K562 (cell line): ENCODE measurements around the gene ASB10. TPM values are rescaled to one million over a fixed set of nuclear protein-coding genes. Genes with fewer than 3 reads are reported as not detected.

ENCODE experiments used
- ATAC-seq: fragments of 200-7000 bp; cut with Tn5 transposase; 3 replicates; pipeline ENCODE4 v1.9.1; 2020; ENCODE audit warnings: moderate library complexity
- BruUV-seq: library from RNA; stranded (reverse); fragments of 400-500 nt; replicated peaks from 2 replicates; lab custom pipeline; 2021; lab: Mats Ljungman, UMichigan
- CTCF ChIA-PET: fragments of 300-600 bp; formaldehyde crosslinking; extraction: SDS; loops from one replicate; lab custom pipeline; 2021; ENCODE audit warnings: low intra/inter-chr PET ratio; lab: Yijun Ruan, JAX
- POLR2A ChIA-PET: fragments of 300-600, 350-650 bp; sonication (Branson Sonifier 250); formaldehyde crosslinking; extraction: SDS; loops from one replicate; lab custom pipeline; 2021; ENCODE audit warnings: antibody characterized with exemption, inconsistent platforms; lab: Yijun Ruan, JAX
- DNase-seq, 4 experiments: peaks; one replicate each; pipeline versions ENCODE4 v3.0.0 to v3.0.0-alpha.2; 2011 to 2018; ENCODE audit warnings: low spot score in 3 of 4, mixed read lengths in 3 of 4; ENCODE audit errors: extremely low read depth in 1 of 4
- FAIRE-seq: peaks from 2 replicates; lab custom pipeline; 2011; peaks lifted over from hg19 to GRCh38; lab: Jason Lieb, UNC
- H2AFZ ChIP-seq: 2 replicates; pipeline ENCODE4 v1.6.0; 2011; ENCODE audit warnings: low read depth, low read length, control low read depth, inconsistent platforms
- H3K27ac ChIP-seq: fragments of 200-600 bp; 3 replicates; pipeline ENCODE4 v1.8.0; 2011; ENCODE audit warnings: low read depth, mild to moderate bottlenecking, control low read depth, inconsistent platforms, low read length, moderate library complexity, mixed read lengths; ENCODE audit errors: extremely low read depth
- H3K27me3 ChIP-seq, 2 experiments: fragments of 300-600 bp in 1 of 2; 2 replicates in 1 of 2; 3 replicates in 1 of 2; pipeline versions ENCODE4 v1.6.0 to v1.8.0; 2011; ENCODE audit warnings: inconsistent platforms in 2 of 2, low read length in 2 of 2, mild to moderate bottlenecking in 1 of 2, mixed read lengths in 1 of 2, moderate library complexity in 1 of 2; ENCODE audit not compliant: control insufficient read depth in 2 of 2, insufficient read depth in 2 of 2
- H3K36me3 ChIP-seq: fragments of 300-600 bp; 3 replicates; pipeline ENCODE4 v1.8.0; 2011; ENCODE audit warnings: mild to moderate bottlenecking, low read length, inconsistent platforms; ENCODE audit not compliant: control insufficient read depth, insufficient read depth
- H3K4me1 ChIP-seq, 2 experiments: fragments of 200-600 bp in 1 of 2; replicated peaks in 1 of 2; 2 replicates in 1 of 2; 3 replicates in 1 of 2; pipeline versions ENCODE4 v1.5.1 to v1.8.0; 2011; ENCODE audit warnings: inconsistent platforms in 2 of 2, low read length in 2 of 2, mild to moderate bottlenecking in 1 of 2, mixed read lengths in 1 of 2, moderate library complexity in 1 of 2; ENCODE audit not compliant: control insufficient read depth in 2 of 2, insufficient read depth in 2 of 2
- H3K4me2 ChIP-seq: 2 replicates; pipeline ENCODE4 v1.6.1; 2011; ENCODE audit warnings: low read length, control low read depth, inconsistent platforms, mixed read lengths; ENCODE audit not compliant: insufficient read depth
- H3K4me3 ChIP-seq: fragments of 200-600 bp; sonication (generic), shearing (Covaris generic); 2 replicates; pipeline ENCODE4 v1.5.1; 2016; ENCODE audit warnings: control low read depth, inconsistent platforms
- H3K79me2 ChIP-seq: fragments of 200-600 bp; 3 replicates; pipeline ENCODE4 v1.8.0; 2011; ENCODE audit warnings: low read length, inconsistent platforms; ENCODE audit not compliant: control insufficient read depth, insufficient read depth
- H3K9ac ChIP-seq, 2 experiments: 2 replicates each; pipeline versions ENCODE4 v1.6.0 to v1.6.1; 2011; ENCODE audit warnings: low read depth in 2 of 2, low read length in 2 of 2, control low read depth in 1 of 2, inconsistent platforms in 1 of 2, mild to moderate bottlenecking in 1 of 2, mixed read lengths in 1 of 2; ENCODE audit not compliant: insufficient read depth in 1 of 2
- H3K9me1 ChIP-seq: one replicate; pipeline ENCODE4 v1.6.0; 2011; ENCODE audit warnings: inconsistent platforms, mild to moderate bottlenecking, low read length, moderate library complexity; ENCODE audit not compliant: control insufficient read depth, insufficient read depth
- H3K9me3 ChIP-seq: replicated peaks from 2 replicates; pipeline ENCODE4 v1.5.1; 2011; ENCODE audit warnings: low read depth, low read length, inconsistent platforms; ENCODE audit not compliant: control insufficient read depth, insufficient read depth
- H4K20me1 ChIP-seq: replicated peaks from 2 replicates; pipeline ENCODE4 v1.6.1; 2011; ENCODE audit warnings: low read length, inconsistent platforms, mixed read lengths; ENCODE audit not compliant: control insufficient read depth, insufficient read depth
- IFI16 ChIP-seq: fragments of 250-450 bp; sonication (Bioruptor Pico); IDR thresholded peaks from 2 replicates; pipeline ENCODE4 v2.1.2; 2022; ENCODE audit warnings: mild to moderate bottlenecking, inconsistent platforms
- POLR2G ChIP-seq: fragments of 200-400 bp; formaldehyde crosslinking; IDR thresholded peaks from 2 replicates; pipeline ENCODE4 v1.6.1; 2017; ENCODE audit warnings: low read depth, mild to moderate bottlenecking, antibody characterized with exemption, low read length, moderate library complexity
- SMAD1 ChIP-seq: fragments of 150-350 bp; IDR thresholded peaks from 2 replicates; pipeline ENCODE4 v1.6.1; 2014; ENCODE audit warnings: low read length, low read depth; ENCODE audit not compliant: partially characterized antibody
- TCF7 ChIP-seq: sonication (generic); IDR thresholded peaks from 2 replicates; pipeline ENCODE4 v1.6.1; 2016; ENCODE audit warnings: antibody characterized with exemption, borderline replicate concordance
- TOE1 ChIP-seq, 2 experiments: fragments of 450-650 bp in 1 of 2; sonication (generic) in 1 of 2; formaldehyde crosslinking in 1 of 2; IDR thresholded peaks; 2 replicates each; pipeline versions ENCODE4 v1.7.1 to v1.8.0; 2016 to 2022; ENCODE audit warnings: borderline replicate concordance in 2 of 2, mild to moderate bottlenecking in 2 of 2, antibody characterized with exemption in 1 of 2, inconsistent platforms in 1 of 2, low read depth in 1 of 2, missing genetic modification reagents in 1 of 2, moderate library complexity in 1 of 2
- ZNF589 ChIP-seq: fragments of 200-800 bp; sonication (Bioruptor generic); IDR thresholded peaks from 2 replicates; pipeline ENCODE4 v1.6.1; 2016; ENCODE audit warnings: low read depth, missing genetic modification characterization, missing compliant biosample characterization
- ZNF766 ChIP-seq: fragments of 200-800 bp; sonication (Bioruptor generic); conservative IDR thresholded peaks from 2 replicates; pipeline ENCODE4 v1.6.1; 2016; ENCODE audit warnings: missing genetic modification characterization, missing compliant biosample characterization
- WGBS: fragments of 100-300 bp; shearing (Covaris generic); methylation state at CpG from one replicate; pipeline ENCODE4 v1.1.6; 2016; ENCODE audit warnings: low coverage, mixed read lengths; ENCODE audit not compliant: insufficient coverage; ENCODE audit errors: missing lambda C conversion rate; 5-methylcytosine and 5-hydroxymethylcytosine counted together
- in situ Hi-C: fragments of 300-500 bp; cut with MboI; formaldehyde crosslinking; loops from 4 replicates; pipeline ENCODE4 v1.15.0; 2018; ENCODE audit warnings: inconsistent platforms, mixed read lengths
- intact Hi-C: fragments of 100-400 bp; cut with micrococcal nuclease; formaldehyde crosslinking; loops from 2 replicates; pipeline ENCODE4 v1.14.2; 2022
- polyA plus RNA-seq, 8 experiments: library from polyadenylated mRNA; depleted of rRNA in 4 of 8; stranded (reverse) in 5 of 8; unstranded in 3 of 8; fragments of >200 nt; fragmentation: Nextera tagmentation in 2 of 8; fragmentation: Illumina TruSeq in 1 of 8; extraction: Ambion mirVana in 2 of 8; extraction: Trizol in 1 of 8; gene quantifications; 2 replicates each; pipeline versions ENCODE4 v1.2.1 to v1.2.3, GENCODE V29; 2011 to 2014; ENCODE audit warnings: inconsistent platforms in 1 of 8, missing spikeins in 1 of 8
- total RNA-seq, 7 experiments: library from RNA; depleted of rRNA in 6 of 7; stranded (reverse); fragments of >200 nt in 6 of 7; fragmentation: Illumina TruSeq in 2 of 7; extraction: Trizol in 2 of 7; gene quantifications; 2 replicates each; pipeline versions ENCODE4 v1.2.1 to v1.2.3, GENCODE V29; 2011 to 2021; ENCODE audit warnings: low replicate concordance in 1 of 7
- TF ChIP-seq, protein P1 (sequence below): fragments of 450-650 bp; IDR thresholded peaks from 2 replicates; pipeline ENCODE4 v1.7.0; 2016; ENCODE audit warnings: borderline replicate concordance
- TF ChIP-seq, protein P2 (sequence below): fragments of 450-650 bp; formaldehyde crosslinking; IDR thresholded peaks from 2 replicates; pipeline ENCODE4 v1.4.0; 2022; ENCODE audit warnings: missing genetic modification characterization
- TF ChIP-seq, protein P3 (sequence below), 3 experiments: fragments of 200-800 bp in 1 of 3; sonication (Bioruptor generic) in 1 of 3; sonication (generic) in 1 of 3; formaldehyde crosslinking in 1 of 3; IDR thresholded peaks; 2 replicates each; pipeline versions ENCODE4 v1.6.1 to v1.8.0; 2016 to 2022; ENCODE audit warnings: mild to moderate bottlenecking in 2 of 3, missing compliant biosample characterization in 2 of 3, missing genetic modification characterization in 2 of 3, missing genetic modification reagents in 1 of 3

The ASB10 gene
- total and polyA plus RNA-seq, 9 of the 15 experiments (the other 6 are each of a cell fraction or from before 2014, with no cell fraction given) = not detected

DNA sequence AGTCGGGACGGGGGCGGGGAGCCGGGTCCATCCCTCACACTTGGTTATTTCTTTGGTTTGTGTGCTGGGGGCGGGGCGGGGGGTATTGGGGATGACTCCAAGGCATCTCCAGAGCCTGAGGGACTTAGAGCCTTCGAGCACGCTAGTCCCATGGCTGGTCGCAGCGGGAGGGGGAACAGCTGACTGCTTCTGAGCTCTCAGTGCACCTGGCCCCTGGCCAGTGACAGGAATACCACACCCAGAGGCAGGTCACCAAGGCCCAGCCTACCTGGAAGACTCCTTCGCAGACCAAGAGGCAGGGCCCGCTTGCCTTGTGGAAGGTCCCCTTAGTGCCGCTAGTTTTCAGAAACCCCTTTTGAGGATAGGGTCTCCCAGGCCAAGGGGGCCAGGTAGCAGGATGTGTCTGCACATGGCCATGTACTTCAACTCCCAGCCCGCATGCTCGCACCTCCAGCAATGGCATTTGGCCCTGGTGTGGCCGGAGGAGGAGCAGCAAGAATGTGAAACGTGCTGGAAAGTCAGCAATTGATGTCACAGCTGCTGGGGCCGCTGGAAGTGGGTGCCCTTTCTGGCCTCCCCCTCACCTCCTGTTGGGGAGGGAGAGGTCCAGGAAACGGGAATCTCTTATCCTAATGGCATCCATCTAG lies 60.4 kb downstream of the ASB10 start (continued):
- TF ChIP-seq, protein P1, sequence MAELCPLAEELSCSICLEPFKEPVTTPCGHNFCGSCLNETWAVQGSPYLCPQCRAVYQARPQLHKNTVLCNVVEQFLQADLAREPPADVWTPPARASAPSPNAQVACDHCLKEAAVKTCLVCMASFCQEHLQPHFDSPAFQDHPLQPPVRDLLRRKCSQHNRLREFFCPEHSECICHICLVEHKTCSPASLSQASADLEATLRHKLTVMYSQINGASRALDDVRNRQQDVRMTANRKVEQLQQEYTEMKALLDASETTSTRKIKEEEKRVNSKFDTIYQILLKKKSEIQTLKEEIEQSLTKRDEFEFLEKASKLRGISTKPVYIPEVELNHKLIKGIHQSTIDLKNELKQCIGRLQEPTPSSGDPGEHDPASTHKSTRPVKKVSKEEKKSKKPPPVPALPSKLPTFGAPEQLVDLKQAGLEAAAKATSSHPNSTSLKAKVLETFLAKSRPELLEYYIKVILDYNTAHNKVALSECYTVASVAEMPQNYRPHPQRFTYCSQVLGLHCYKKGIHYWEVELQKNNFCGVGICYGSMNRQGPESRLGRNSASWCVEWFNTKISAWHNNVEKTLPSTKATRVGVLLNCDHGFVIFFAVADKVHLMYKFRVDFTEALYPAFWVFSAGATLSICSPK = no peak

DNA sequence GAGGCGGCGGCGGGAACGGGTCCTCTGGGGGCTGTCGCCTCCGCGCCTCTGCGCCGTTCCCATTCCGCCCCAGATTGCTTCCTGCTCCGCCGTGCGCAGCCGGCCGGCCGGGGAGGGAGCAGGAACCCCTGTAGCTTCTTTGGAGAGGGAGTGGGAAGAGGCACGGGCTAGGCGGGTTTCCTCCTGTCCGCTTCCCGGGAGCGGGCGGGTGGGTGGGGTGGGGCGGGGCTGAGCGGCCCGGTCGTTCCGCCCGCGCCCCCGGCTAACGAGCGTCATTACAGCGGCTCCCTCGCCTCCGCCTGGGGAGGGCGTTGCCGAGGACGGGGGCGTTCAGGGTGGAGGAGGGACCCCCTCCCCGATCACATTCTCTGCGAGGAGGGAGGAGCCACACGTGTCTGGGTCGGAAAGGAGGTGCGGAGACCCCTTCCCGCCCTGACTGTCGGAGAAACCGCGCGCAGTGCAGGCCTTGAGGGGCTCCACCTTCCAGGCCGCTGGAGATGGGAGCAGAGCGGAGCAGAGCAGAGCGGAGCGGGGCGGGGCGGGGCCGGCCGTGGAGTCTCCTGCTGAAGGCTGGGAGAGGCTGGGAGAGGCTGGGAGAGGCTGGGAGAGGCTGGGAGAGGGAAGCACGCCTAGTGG lies 61.1 kb downstream of the ASB10 start:
- in situ Hi-C loops (no loop called here), intact Hi-C loops (loop anchor here (2.0 kb wide), 1 partner anchor 177 kb away; no protein-coding TSS in a partner anchor)
- Histone ChIP-seq H2AFZ (no peak overlapping the region), H3K9ac (no peak overlapping the region), H3K9me1 (peaks cover 5% of the 10 kb centered on the region), H3K9me3 (no peaks in the 10 kb centered on the region), H3K79me2 (peaks cover 10% of the 10 kb centered on the region; the same call in 2 of the 3 replicates), H3K27me3 (no peaks in the 10 kb centered on the region; a peak in 1 of 5 replicates), H3K4me1 (peaks cover 0 to 41% of the 10 kb centered on the region in 2 experiments; a peak in 1 of 5 replicates), H3K4me2 (no peak overlapping the region), H3K36me3 (peaks cover 95% of the 10 kb centered on the region), H3K4me3 (no peak overlapping the region), H3K27ac (no peak overlapping the region), H4K20me1 (peaks cover 13% of the 10 kb centered on the region)
- 95% methylated on average over 39 of the region's 58 CpGs for WGBS
- ATAC-seq = no peak
- FAIRE-seq = no peak
- BruUV-seq = no TSS peak
- ChIA-PET CTCF (interaction anchor here (1.2 to 4.4 kb wide), 2 partner anchors 47 to 177 kb away, joined by 3 to 74 read pairs; no protein-coding TSS in a partner anchor), POLR2A (no interaction called here)
- peak in 2 of 4 experiments; percentile 55 to 62 for DNase-seq
- TF ChIP-seq, protein P2, sequence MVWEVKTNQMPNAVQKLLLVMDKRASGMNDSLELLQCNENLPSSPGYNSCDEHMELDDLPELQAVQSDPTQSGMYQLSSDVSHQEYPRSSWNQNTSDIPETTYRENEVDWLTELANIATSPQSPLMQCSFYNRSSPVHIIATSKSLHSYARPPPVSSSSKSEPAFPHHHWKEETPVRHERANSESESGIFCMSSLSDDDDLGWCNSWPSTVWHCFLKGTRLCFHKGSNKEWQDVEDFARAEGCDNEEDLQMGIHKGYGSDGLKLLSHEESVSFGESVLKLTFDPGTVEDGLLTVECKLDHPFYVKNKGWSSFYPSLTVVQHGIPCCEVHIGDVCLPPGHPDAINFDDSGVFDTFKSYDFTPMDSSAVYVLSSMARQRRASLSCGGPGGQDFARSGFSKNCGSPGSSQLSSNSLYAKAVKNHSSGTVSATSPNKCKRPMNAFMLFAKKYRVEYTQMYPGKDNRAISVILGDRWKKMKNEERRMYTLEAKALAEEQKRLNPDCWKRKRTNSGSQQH = no peak
- TF ChIP-seq POLR2G (0 out of 2 replicates have a peak, but pooled peaks have one; percentile 53), SMAD1 (no peak), ZNF766 (CRISPR knock-in tag) (no peak), IFI16 (CRISPR knock-in tag) (no peak), TCF7 (no peak), ZNF589 (CRISPR knock-in tag) (no peak), TOE1 (IDR thresholded peaks at IDR 0.05; ENCODE audit: borderline replicate concordance) (no peak), TOE1 (CRISPR knock-in tag; IDR thresholded peaks at IDR 0.05; ENCODE audit: borderline replicate concordance, low read depth) (no peak)
- TF ChIP-seq, protein P3, sequence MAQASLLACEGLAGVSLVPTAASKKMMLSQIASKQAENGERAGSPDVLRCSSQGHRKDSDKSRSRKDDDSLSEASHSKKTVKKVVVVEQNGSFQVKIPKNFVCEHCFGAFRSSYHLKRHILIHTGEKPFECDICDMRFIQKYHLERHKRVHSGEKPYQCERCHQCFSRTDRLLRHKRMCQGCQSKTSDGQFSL (CRISPR knock-in tag; IDR thresholded peaks at IDR 0.05) = no peak
- TF ChIP-seq, protein P3 (tag; IDR thresholded peaks at IDR 0.05) = no peak
